Small intestine (tissue), 7 donors: Measurements from ENCODE around the gene LYZL6. TPM values are rescaled to one million over a fixed set of nuclear protein-coding genes. Genes with fewer than 3 reads are reported as not detected.

Source experiments
- DNase-seq, 2 donors: peaks; one replicate each; pipeline versions ENCODE4 v3.0.0 to v3.0.0-alpha.2; 2013
- FAIRE-seq: peaks from 2 replicates; lab custom pipeline; 2012; peaks lifted over from hg19 to GRCh38; lab: Jason Lieb, UNC
- H3K27ac ChIP-seq, 3 donors: one replicate each; pipeline ENCODE4 v1.5.1; 2013; ENCODE audit warnings: low read length in 2 of 3, mild to moderate bottlenecking in 2 of 3, control low read depth in 1 of 3, inconsistent platforms in 1 of 3, low read depth in 1 of 3, moderate library complexity in 1 of 3
- H3K27me3 ChIP-seq, 3 donors: one replicate each; pipeline ENCODE4 v1.6.1; 2013; ENCODE audit warnings: low read length in 3 of 3, inconsistent platforms in 1 of 3; ENCODE audit not compliant: control insufficient read depth in 3 of 3, insufficient read depth in 3 of 3
- H3K36me3 ChIP-seq, 3 donors: one replicate each; pipeline ENCODE4 v1.6.1; 2013; ENCODE audit warnings: low read length in 3 of 3, inconsistent platforms in 1 of 3, low read depth in 1 of 3, mild to moderate bottlenecking in 1 of 3, moderate library complexity in 1 of 3; ENCODE audit not compliant: control insufficient read depth in 3 of 3, insufficient read depth in 2 of 3
- H3K4me1 ChIP-seq, 3 donors: one replicate each; pipeline ENCODE4 v1.6.1; 2013; ENCODE audit warnings: low read length in 2 of 3, inconsistent platforms in 1 of 3, low read depth in 1 of 3, mild to moderate bottlenecking in 1 of 3, moderate library complexity in 1 of 3; ENCODE audit not compliant: control insufficient read depth in 3 of 3, insufficient read depth in 2 of 3
- H3K4me3 ChIP-seq, 3 donors: one replicate each; pipeline ENCODE4 v1.5.1; 2013; ENCODE audit warnings: low read length in 3 of 3, control low read depth in 1 of 3, inconsistent platforms in 1 of 3, low read depth in 1 of 3, mild to moderate bottlenecking in 1 of 3, moderate library complexity in 1 of 3
- H3K9me3 ChIP-seq, 2 donors: one replicate each; pipeline ENCODE4 v1.6.1; 2013; ENCODE audit warnings: low read depth in 1 of 2, low read length in 1 of 2; ENCODE audit not compliant: control insufficient read depth in 2 of 2, insufficient read depth in 1 of 2
- WGBS, 3 donors: extraction: QIAGEN DNeasy Blood & Tissue Kit; methylation state at CpG; one replicate each; pipeline ENCODE4 v1.1.7; 2013; 5-methylcytosine and 5-hydroxymethylcytosine counted together
- polyA plus RNA-seq, 4 donors: library from polyadenylated mRNA; stranded (reverse) in 3 of 4; unstranded in 1 of 4; fragments of 200-250 nt in 3 of 4; fragments of 120-200 nt in 1 of 4; gene quantifications; one replicate each; pipeline versions ENCODE4 v1.2.1 to v1.2.3, GENCODE V29; 2013
- donor health status: healthy with polysubstance abuse.
- donor health status: control.
- donor health status: control.
- donor health status: Bipolar disorder and iron deficiency.
- donor health status: healthy.

The LYZL6 gene
- polyA plus RNA-seq, 4 donors: 0.04 TPM; not detected in 3

DNA sequence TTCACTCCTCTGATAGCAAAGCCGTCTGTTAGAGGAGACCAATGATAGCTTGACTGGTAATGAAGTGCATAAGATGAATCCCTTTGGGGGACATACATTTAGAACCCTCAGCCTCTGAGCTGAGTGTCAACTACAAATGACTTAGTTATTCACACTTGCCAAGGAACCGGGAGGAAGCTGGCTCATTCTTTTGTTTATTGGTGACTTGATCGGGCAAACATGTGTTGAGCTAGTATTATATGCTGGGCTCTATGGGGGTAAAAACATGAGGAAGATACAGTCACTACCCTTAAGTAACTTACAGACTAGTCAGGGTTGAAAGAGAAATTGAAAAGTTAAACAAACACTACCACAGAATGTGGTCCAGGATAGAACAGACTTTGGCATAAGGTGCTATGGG lies 34.8 kb upstream of the LYZL6 start:
- no peak for DNase-seq
- no peak overlapping the region for H3K27ac ChIP-seq
- no peaks in the 10 kb centered on the region for H3K36me3 ChIP-seq
- peaks cover 0 to 33% (median 3%) of the 10 kb centered on the region in 3 donors for H3K4me1 ChIP-seq
- no peak for FAIRE-seq
- H3K9me3 ChIP-seq: no peaks in the 10 kb centered on the region
- no peak overlapping the region for H3K4me3 ChIP-seq
- H3K27me3 ChIP-seq: no peaks in the 10 kb centered on the region
- WGBS, 3 donors: 85 to 96% (median 86%) methylated on average over 3 of the region's 3 CpGs

DNA sequence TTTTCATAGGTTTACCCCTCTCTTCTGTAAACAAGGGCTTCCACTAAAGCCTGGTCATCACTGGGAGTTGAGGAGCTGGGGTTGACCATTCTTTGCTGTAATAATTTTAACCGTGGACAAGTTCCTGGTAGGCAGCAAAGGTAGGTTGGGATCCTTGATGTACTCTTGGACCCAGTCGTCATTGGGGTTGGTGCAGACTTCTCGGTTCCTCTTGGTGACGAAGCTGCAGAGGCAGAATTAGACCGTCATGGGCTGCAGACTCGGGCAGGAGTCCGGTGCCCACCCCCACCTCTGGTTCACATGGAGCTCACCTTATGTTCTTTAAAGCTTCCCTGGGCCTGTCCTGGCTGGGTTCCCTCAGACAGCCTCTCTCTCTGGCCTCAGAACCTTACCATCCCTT lies 34.0 kb upstream of the LYZL6 start:
- H3K27me3 ChIP-seq: no peaks in the 10 kb centered on the region
- FAIRE-seq (no peak), DNase-seq (no peak)
- H3K4me1 ChIP-seq: peaks cover 0 to 39% (median 3%) of the 10 kb centered on the region in 3 donors
- H3K36me3 ChIP-seq: no peaks in the 10 kb centered on the region
- H3K27ac ChIP-seq: no peak overlapping the region
- 84 to 99% (median 94%) methylated on average over 7 of the region's 7 CpGs for WGBS, 3 donors
- no peak overlapping the region for H3K4me3 ChIP-seq
- no peaks in the 10 kb centered on the region for H3K9me3 ChIP-seq

DNA sequence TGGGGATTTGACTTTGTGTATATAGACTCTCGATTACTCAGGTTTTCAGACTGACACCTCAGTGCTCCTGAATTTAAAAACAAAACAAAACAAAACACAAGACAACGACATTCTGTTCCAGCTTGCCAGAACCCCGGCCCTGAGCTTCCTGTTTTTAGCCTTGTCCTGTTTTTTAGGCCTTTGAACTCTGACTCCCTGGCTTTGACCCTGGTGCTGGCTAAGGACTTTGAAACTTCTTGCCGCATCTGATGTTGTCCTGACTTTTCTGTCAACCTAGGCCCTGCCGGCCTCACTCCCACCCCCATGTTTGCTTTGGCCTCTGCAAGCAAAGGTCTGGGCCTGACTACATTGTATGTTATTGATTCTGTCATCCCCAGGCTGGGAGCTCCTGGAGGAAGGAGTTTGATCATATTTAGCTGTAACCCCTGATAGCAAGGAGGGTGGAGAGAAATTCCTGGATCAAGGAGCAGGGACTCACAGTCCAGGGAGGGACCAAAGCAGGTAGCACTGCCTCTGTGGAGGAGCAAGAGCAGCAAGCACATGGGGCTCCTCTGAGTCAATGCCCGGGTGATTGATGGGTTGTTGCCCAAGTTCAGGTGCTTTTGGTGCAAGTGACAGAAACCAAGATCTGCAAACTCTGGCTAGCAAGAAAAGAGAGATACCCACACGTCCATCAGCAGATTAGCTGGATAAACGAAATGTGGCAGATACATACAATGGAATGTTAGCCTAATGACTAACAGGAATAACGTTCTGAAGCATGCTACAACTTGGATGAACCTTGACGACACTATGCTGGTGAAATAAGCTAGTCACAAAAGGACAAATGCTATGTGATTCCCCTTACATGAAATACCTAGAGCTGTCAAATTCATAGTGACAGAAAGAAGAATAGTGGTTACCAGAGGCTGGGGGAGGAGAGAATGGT lies 30.1 kb upstream of the LYZL6 start:
- H3K27ac ChIP-seq: peak overlapping the region in 2 of 3 donors; percentile 27 to 75
- FAIRE-seq: no peak

DNA sequence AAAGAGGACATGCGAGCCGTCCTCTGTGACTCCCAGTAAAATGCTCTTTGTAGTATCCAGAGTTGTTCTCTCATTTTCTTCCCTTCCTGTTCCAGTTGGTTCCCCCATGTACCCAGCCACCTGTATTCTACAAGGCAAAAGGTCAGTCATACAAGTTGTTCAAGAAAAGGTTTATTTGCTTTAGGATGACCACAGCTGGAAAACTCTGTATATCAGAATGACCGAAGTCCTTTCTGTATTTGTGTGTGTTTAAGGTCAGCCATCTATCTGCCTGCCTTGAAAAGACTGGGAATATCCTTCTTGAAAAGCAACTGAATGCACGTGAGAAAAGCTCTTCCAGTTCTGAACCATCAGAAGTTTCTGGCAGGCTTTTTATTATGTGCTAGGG lies 29.4 kb upstream of the LYZL6 start:
- Histone ChIP-seq H3K27ac (peak overlapping the region in 1 of 3 donors; percentile 75), H3K4me3 (no peak overlapping the region), H3K36me3 (no peaks in the 10 kb centered on the region), H3K4me1 (peaks cover 0 to 47% (median 3%) of the 10 kb centered on the region in 3 donors), H3K27me3 (no peaks in the 10 kb centered on the region), H3K9me3 (no peaks in the 10 kb centered on the region)
- no peak for FAIRE-seq
- peak; percentile 6 to 64 for DNase-seq
- 54 to 75% (median 72%) methylated on average over 4 of the region's 4 CpGs for WGBS, 3 donors

More for the DNA sequence above, 30.1 kb upstream of the LYZL6 start:
- WGBS, 3 donors: 32 to 48% (median 47%) methylated on average over 10 of the region's 10 CpGs
- Histone ChIP-seq H3K9me3 (no peaks in the 10 kb centered on the region), H3K4me3 (no peak overlapping the region), H3K4me1 (peaks cover 0 to 47% (median 3%) of the 10 kb centered on the region in 3 donors), H3K27me3 (no peaks in the 10 kb centered on the region), H3K36me3 (no peaks in the 10 kb centered on the region)
- peak; percentile 64 to 77 for DNase-seq

DNA sequence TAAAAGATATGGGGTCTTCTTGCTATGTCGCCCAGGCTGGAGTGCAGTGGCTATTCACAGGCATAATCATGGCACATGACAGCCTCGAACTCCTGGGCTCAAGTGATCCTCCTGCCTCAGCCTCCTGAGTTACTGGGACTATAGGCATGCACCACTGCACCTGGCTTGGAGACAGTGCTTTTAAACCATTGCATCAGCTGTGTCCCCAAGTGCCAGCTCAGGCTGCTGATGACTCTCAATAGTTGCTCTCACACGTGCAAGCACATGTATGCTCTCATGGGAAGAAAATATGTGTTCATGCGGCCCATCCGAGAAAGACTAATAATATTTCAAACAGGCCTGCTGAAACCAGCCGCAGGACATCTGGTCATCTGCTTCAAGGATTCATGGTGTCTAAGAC lies 29.0 kb upstream of the LYZL6 start:
- FAIRE-seq (no peak), DNase-seq (no peak)
- Histone ChIP-seq H3K36me3 (no peaks in the 10 kb centered on the region), H3K9me3 (no peaks in the 10 kb centered on the region), H3K4me1 (peaks cover 0 to 47% (median 3%) of the 10 kb centered on the region in 3 donors), H3K27me3 (no peaks in the 10 kb centered on the region), H3K4me3 (no peak overlapping the region), H3K27ac (peak overlapping the region in 1 of 3 donors; percentile 75)
- 82 to 96% (median 88%) methylated on average over 6 of the region's 6 CpGs for WGBS, 3 donors

GRCh38 chr17:35972066-35972465 lies 28.6 kb upstream of the LYZL6 start:
- H3K27ac ChIP-seq: peak overlapping the region in 1 of 3 donors; percentile 75
- H3K4me3 ChIP-seq: no peak overlapping the region
- DNase-seq: no peak
- FAIRE-seq: no peak
- no peaks in the 10 kb centered on the region for H3K9me3 ChIP-seq
- no peaks in the 10 kb centered on the region for H3K36me3 ChIP-seq
- 66 to 86% (median 76%) methylated on average over 1 of the region's 1 CpG for WGBS, 3 donors
- H3K4me1 ChIP-seq: peaks cover 0 to 47% (median 3%) of the 10 kb centered on the region in 3 donors
- H3K27me3 ChIP-seq: no peaks in the 10 kb centered on the region

DNA sequence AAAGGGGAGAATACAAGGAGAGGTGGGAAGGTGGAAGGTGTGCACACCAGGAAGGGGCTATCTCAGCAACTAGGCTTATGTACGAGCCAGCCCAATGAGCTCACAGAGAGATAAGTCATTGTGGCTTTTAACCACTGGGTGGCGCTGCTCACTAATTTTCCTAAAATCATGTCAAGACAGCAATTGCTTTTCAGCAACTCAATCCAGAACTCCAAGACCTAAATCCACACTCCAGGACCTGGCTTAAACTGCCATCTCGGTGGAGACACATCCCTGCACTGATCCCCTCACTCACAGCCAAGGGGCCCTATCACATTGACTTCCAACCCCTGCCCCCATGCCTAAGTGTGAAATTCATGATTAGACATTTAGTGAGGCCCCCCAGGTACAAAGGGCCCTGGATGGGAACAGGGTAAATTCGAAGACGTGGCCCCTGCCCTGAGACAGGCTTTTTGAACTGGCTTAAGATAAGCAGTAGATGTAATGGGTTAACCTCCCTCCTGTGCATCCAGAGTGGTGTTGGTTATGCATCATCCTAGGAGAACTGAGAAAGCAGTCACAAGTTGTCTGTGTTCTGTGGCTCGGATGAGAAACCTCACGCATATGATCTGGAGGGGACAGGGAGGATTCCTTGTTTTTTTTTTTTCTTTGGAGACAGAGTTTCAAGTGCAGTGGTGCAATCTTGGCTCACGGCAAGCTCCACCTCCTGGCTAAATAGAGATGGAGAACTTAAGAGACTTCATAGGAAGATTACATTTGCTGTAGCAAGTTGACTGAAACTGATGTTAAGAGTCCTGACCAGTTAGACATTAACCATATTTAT lies 26.3 kb upstream of the LYZL6 start:
- no peaks in the 10 kb centered on the region for H3K27me3 ChIP-seq
- WGBS, 3 donors: 6 to 26% (median 24%) methylated on average over 8 of the region's 8 CpGs
- DNase-seq: peak; percentile 86 to 94
- peaks cover 0 to 43% (median 3%) of the 10 kb centered on the region in 3 donors for H3K4me1 ChIP-seq
- no peaks in the 10 kb centered on the region for H3K9me3 ChIP-seq
- no peaks in the 10 kb centered on the region for H3K36me3 ChIP-seq
- peak overlapping the region in 1 of 3 donors; percentile 4 for H3K4me3 ChIP-seq
- peak overlapping the region in 1 of 3 donors; percentile 94 for H3K27ac ChIP-seq
- FAIRE-seq: no peak

GRCh38 chr17:35968520-35969054 lies 25.1 kb upstream of the LYZL6 start:
- 83 to 87% (median 86%) methylated on average over 10 of the region's 10 CpGs for WGBS, 3 donors
- no peak for DNase-seq
- no peak overlapping the region for H3K4me3 ChIP-seq
- peaks cover 0 to 35% (median 2%) of the 10 kb centered on the region in 3 donors for H3K4me1 ChIP-seq
- no peaks in the 10 kb centered on the region for H3K27me3 ChIP-seq
- no peak overlapping the region for H3K27ac ChIP-seq
- no peaks in the 10 kb centered on the region for H3K9me3 ChIP-seq
- no peaks in the 10 kb centered on the region for H3K36me3 ChIP-seq
- FAIRE-seq: no peak
